Upper lobe of left lung (tissue), 4 donors: ENCODE data around the gene KCNAB2.

Source experiments
- EP300 ChIP-seq, 4 donors: sonication (generic); formaldehyde crosslinking; IDR thresholded peaks; one replicate each; pipeline ENCODE4 v1.5.1; 2017; ENCODE audit warnings: antibody characterized with exemption in 4 of 4, control low read depth in 2 of 4
- POLR2A ChIP-seq, 4 donors: fragments of 450-650 bp; IDR thresholded peaks; one replicate each; pipeline ENCODE4 v1.5.1; 2016 to 2017; ENCODE audit warnings: antibody characterized with exemption in 4 of 4, mild to moderate bottlenecking in 2 of 4
- POLR2AphosphoS5 ChIP-seq, 2 donors: sonication (generic); formaldehyde crosslinking; IDR thresholded peaks; one replicate each; pipeline ENCODE4 v1.5.1; 2017; ENCODE audit warnings: antibody characterized with exemption in 2 of 2
- TF ChIP-seq, protein P1 (sequence below), 6 experiments: fragments of 450-650 bp in 4 of 6; fragments of 200-600 bp in 2 of 6; sonication (generic) in 2 of 6; IDR thresholded peaks; one replicate each; pipeline ENCODE4 v1.5.1; 2016 to 2019; ENCODE audit warnings: antibody characterized with exemption in 6 of 6

DNA sequence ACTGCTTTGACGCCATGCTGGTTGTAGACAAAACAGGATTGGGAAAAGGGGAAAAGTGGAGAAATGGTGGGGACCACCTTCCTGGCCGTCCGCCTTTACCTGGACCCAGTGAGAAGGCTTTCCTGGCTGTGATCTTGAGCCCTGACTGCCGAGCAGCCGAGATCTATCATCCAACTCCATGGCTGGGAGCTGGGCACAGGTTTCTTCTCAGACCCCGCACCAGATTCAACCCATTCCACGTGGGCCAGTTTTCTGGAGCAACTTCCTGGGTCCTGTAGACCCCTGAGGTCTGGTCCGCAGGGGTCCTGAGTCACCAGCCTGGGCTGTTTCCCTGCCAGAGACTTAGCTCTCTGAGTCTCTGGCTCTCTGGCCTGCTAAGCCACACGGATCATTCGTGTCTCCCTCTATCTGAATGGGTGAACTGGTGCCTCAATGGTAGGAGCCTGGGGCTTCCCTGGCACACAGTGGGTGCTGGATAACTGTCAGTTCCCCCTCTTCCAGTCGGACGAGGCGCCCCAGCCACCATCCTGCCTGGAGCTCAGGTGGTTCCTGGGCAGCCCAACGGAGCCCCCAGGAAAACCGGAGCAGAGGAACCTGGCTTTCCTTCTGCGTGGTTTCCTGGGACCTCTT is 48.9 kb upstream of the KCNAB2 start:
- TF ChIP-seq POLR2AphosphoS5 (IDR thresholded peaks at IDR 0.05) (no peak), POLR2A (IDR thresholded peaks at IDR 0.05) (no peak), EP300 (IDR thresholded peaks at IDR 0.05) (no peak)
- TF ChIP-seq, protein P1, sequence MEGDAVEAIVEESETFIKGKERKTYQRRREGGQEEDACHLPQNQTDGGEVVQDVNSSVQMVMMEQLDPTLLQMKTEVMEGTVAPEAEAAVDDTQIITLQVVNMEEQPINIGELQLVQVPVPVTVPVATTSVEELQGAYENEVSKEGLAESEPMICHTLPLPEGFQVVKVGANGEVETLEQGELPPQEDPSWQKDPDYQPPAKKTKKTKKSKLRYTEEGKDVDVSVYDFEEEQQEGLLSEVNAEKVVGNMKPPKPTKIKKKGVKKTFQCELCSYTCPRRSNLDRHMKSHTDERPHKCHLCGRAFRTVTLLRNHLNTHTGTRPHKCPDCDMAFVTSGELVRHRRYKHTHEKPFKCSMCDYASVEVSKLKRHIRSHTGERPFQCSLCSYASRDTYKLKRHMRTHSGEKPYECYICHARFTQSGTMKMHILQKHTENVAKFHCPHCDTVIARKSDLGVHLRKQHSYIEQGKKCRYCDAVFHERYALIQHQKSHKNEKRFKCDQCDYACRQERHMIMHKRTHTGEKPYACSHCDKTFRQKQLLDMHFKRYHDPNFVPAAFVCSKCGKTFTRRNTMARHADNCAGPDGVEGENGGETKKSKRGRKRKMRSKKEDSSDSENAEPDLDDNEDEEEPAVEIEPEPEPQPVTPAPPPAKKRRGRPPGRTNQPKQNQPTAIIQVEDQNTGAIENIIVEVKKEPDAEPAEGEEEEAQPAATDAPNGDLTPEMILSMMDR (IDR thresholded peaks at IDR 0.05), result no peak
